GM15510 (cell line): ENCODE measurements around the gene WNK2.

Experiments
- POLR2A ChIP-seq: IDR thresholded peaks from 3 replicates; pipeline ENCODE4 v1.6.1; 2011; ENCODE audit warnings: borderline replicate concordance; ENCODE audit not compliant: insufficient read length; ENCODE audit errors: extremely low read depth

WNK2 gene

GRCh38 chr9:93252781-93253530 is 69.0 kb downstream of the WNK2 start:
- TF ChIP-seq POLR2A = no peak

DNA sequence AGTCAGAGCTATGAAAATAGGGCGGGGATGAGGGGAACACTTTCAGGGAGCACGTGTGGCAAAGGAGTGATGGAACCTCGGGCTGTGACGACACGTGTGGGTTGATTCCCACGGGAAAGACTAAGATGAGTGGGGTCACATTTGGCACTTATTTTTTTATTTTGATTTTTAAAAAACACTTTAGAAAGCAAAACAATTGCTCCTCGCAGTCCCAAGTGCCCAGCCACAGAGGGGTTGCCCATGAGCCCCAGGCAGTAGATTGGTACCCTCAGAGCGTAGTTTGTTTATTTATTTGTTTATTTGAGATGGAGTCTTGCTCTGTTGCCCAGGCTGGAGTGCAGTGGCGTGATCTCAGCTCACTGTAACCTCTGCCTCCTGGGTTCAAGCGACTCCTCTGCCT is 69.7 kb downstream of the WNK2 start:
- no peak for TF ChIP-seq POLR2A

- no peak for TF ChIP-seq POLR2A
Measured at GRCh38 chr9:93254061-93254481, 70.1 kb downstream of the WNK2 start.

DNA sequence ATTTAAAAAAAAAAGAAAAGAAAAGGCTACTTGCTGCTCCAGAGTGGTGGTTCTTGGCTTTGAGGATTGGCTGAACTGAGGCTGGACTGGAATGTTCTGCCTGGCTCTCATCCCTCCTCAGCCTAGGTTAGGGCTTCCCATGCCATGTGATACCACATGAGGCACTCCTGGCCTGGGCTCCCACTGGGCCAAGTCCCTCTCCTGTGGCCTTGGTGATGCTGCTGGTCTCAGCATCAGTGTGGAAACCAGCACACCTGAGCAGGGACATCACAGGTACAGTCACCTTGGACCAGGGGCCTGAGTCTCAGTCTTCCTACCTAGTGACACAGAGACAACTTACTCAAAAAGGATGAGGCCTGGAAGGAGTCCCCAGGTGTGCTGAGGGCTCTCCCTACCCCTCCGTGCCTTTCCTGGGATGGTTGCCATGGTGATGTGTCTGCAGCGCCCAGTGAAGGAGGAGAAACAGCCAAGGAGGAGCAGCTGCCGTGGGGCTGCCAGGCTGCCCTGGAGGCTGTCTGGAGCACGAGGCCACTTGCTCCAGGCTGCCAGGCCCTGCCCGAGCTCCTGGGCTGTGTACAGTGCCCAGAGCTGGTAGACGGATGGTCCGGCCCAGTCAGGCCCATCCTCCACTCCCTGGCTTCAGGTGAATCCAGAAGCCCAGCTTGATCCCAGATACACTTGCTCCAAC is 71.0 kb downstream of the WNK2 start:
- no peak for TF ChIP-seq POLR2A

- no peak for TF ChIP-seq POLR2A
Measured at GRCh38 chr9:93255494-93255867, 71.5 kb downstream of the WNK2 start.

- no peak for TF ChIP-seq POLR2A
Measured at GRCh38 chr9:93255994-93256877, 72.3 kb downstream of the WNK2 start.

DNA sequence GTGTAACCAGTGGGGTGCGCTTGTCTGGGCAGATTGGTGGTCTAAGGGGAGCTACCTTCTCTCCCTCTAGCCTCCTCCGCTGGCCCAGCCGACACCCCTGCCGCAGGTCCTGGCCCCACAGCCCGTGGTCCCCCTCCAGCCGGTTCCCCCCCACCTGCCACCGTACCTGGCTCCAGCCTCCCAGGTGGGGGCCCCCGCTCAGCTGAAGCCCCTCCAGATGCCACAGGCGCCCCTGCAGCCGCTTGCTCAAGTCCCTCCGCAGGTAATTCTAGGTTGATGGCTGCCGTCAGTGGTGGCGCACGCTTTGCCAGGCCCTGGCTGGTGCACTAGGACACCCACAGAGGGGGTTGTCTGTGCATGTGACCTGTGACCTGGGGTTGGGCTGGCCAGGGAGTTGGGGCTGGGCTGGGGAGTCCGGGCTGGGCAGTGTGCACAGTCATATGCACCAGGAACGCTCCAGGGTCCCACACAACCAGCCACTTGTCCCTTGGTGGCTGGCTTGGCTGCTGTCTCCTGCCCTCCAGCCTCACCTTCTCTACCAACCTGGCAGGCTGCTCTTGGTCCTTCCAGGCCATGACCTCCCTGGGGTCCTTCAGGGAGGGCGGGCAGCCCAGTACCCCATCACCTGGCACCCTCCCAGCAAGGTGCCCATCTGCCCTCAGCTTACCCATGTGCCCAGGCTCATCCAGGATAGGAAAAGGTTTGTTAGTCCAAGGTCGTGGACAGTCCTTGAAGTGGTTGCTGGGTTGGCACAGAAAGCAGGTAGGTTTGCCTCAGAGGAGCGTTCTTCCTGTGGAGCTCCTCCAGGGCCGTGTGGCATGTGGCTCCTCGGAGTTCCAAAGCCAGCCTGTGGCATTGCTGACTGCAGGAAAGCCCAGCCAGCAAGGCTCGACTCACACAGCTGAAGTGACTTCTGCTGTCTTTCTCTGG is 73.2 kb downstream of the WNK2 start:
- no peak for TF ChIP-seq POLR2A

DNA sequence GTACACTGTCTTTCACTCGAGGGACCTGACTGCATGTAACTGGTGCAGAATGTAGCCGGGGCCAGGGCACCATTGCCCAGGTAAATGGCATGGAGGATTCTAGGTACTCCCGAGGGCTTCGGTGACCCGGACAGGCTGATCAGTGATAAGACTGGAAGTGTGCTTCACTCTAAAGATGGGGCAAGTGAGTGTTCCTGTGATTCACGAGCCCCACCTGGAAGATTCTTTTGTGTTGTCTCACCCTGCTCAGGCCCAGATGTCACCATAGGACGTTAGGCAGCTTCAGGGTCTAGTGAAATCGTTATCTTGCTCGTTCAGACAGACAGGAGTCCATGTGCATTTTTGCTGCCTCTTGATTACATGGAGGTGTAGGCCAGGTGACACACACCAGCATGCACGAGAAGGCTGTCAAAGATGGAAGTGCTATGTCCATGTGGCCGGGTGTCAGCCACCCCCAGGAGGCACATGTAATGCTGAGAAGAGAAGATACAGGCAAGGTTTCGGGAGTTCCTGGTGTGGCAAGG is 73.9 kb downstream of the WNK2 start:
- no peak for TF ChIP-seq POLR2A

DNA sequence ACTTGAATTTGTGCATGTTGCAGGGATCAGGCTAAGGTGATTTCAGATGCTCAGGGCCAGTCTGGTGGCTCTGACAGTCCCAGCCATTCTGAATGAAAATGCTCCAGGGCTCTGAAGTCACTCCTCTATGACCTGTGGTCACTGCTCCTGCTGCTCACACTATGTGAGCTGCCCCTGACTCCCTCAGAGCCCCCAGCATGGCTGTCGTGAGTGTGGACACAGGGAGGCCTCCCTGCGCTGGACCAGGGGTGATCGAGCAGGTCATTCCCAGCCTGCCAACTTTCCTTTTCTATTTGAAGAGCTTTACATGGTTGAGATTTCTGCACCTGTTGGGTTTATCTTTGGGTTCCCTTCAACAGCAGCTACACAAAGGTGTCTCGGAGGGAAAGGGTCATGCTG is 74.5 kb downstream of the WNK2 start:
- no peak for TF ChIP-seq POLR2A

- no peak for TF ChIP-seq POLR2A
Measured at GRCh38 chr9:93258818-93259489, 75.0 kb downstream of the WNK2 start.

GRCh38 chr9:93259490-93260262 is 75.7 kb downstream of the WNK2 start:
- TF ChIP-seq POLR2A = no peak

- no peak for TF ChIP-seq POLR2A
Measured at GRCh38 chr9:93260263-93261066, 76.5 kb downstream of the WNK2 start.

DNA sequence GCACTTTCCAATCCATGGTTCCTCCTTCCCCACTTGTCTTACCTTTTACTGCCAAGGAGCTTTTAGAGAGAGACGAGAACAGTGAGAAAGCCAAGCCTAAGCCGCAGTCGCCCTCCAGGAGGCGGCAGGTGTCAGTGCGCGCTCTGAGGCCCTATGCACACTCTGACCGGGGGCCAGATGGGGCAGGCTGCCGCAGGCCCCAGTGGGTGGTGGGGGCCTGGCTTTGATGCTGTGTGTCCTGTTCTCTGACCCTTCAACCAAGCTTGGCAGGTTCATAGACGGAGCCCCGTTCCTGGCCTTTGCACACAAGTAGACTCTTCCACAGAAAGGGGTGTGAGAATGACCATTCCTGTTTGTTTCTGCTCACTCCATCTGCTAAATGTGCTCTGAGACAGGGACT is 77.3 kb downstream of the WNK2 start:
- no peak for TF ChIP-seq POLR2A
